WTC11 (cell line): ENCODE measurements around the gene RGS11. TPM values are rescaled to one million over a fixed set of nuclear protein-coding genes. Genes with fewer than 3 reads are reported as not detected.
"Not testable (repeated sequence)": the region's sequence is repeated elsewhere in the genome, so short reads cannot be mapped to it uniquely, and the experiment has no call there.

Experiments
- ATAC-seq: fragments of 200-7000 bp; cut with Tn5 transposase; 2 replicates; pipeline ENCODE4 v1.10.0; 2021; ENCODE audit warnings: mild to moderate bottlenecking, moderate library complexity
- CTCF ChIA-PET: fragments of 300-600 bp; sonication (Branson Sonifier 250); formaldehyde crosslinking; loops from one replicate; lab custom pipeline; 2021; ENCODE audit warnings: antibody characterized with exemption; lab: Charles Lee
- POLR2A ChIA-PET: fragments of 350-600 bp; sonication (Branson Sonifier 250); formaldehyde crosslinking; loops from one replicate; lab custom pipeline; 2021; ENCODE audit warnings: antibody characterized with exemption; lab: Charles Lee
- DNase-seq: peaks from one replicate; pipeline ENCODE4 v3.0.0; 2021; ENCODE audit warnings: low spot score
- H3K27ac Mint-ChIP-seq: 2 replicates; pipeline ENCODE4 v1.8.0; 2021; ENCODE audit warnings: mixed read lengths
- H3K27me3 Mint-ChIP-seq: 2 replicates; pipeline ENCODE4 v1.8.0; 2021; ENCODE audit warnings: low read depth, mild to moderate bottlenecking, moderate library complexity, mixed read lengths
- H3K36me3 Mint-ChIP-seq: 2 replicates; pipeline ENCODE4 v1.8.0; 2021; ENCODE audit warnings: mixed read lengths
- H3K4me1 Mint-ChIP-seq: 2 replicates; pipeline ENCODE4 v1.8.0; 2022; ENCODE audit warnings: mixed read lengths
- H3K4me3 Mint-ChIP-seq: 2 replicates; pipeline ENCODE4 v1.8.0; 2021; ENCODE audit warnings: mild to moderate bottlenecking, moderate library complexity, mixed read lengths
- H3K9me3 Mint-ChIP-seq: 2 replicates; pipeline ENCODE4 v1.8.0; 2021; ENCODE audit warnings: mixed read lengths
- ATF3 ChIP-seq: sonication (generic); formaldehyde crosslinking; conservative IDR thresholded peaks from 2 replicates; pipeline ENCODE4 v1.8.1; 2022; ENCODE audit warnings: mild to moderate bottlenecking, missing genetic modification reagents
- CREB1 ChIP-seq: sonication (generic); formaldehyde crosslinking; IDR thresholded peaks from 2 replicates; pipeline ENCODE4 v1.8.0; 2023; ENCODE audit warnings: mild to moderate bottlenecking, missing genetic modification reagents
- FOXK1 ChIP-seq: sonication (generic); formaldehyde crosslinking; IDR thresholded peaks from 2 replicates; pipeline ENCODE4 v1.8.0; 2022; ENCODE audit warnings: mild to moderate bottlenecking, moderate library complexity, missing genetic modification reagents
- FOXP4 ChIP-seq: sonication (generic); formaldehyde crosslinking; IDR thresholded peaks from 2 replicates; pipeline ENCODE4 v1.8.0; 2022; ENCODE audit warnings: mild to moderate bottlenecking, missing genetic modification reagents
- KAT7 ChIP-seq: sonication (generic); formaldehyde crosslinking; IDR thresholded peaks from 2 replicates; pipeline ENCODE4 v1.8.1; 2023; ENCODE audit warnings: missing genetic modification reagents, mild to moderate bottlenecking, borderline replicate concordance
- MXD4 ChIP-seq: fragments of 250-450 bp; sonication (Bioruptor Pico); IDR thresholded peaks from 2 replicates; pipeline ENCODE4 v1.8.0; 2021; ENCODE audit warnings: mild to moderate bottlenecking, moderate library complexity, borderline replicate concordance
- NFYB ChIP-seq: sonication (generic); formaldehyde crosslinking; conservative IDR thresholded peaks from 2 replicates; pipeline ENCODE4 v1.8.0; 2022; ENCODE audit warnings: low read depth, missing genetic modification reagents
- NR1H2 ChIP-seq: sonication (generic); formaldehyde crosslinking; IDR thresholded peaks from 2 replicates; pipeline ENCODE4 v1.9.0; 2021; ENCODE audit warnings: mild to moderate bottlenecking, moderate library complexity, missing genetic modification reagents
- TEAD1 ChIP-seq: sonication (generic); formaldehyde crosslinking; IDR thresholded peaks from 2 replicates; pipeline ENCODE4 v1.8.0; 2022; ENCODE audit warnings: mild to moderate bottlenecking, missing genetic modification reagents
- ZBTB43 ChIP-seq: sonication (generic); formaldehyde crosslinking; IDR thresholded peaks from 2 replicates; pipeline ENCODE4 v1.8.1; 2023; ENCODE audit warnings: mild to moderate bottlenecking, missing genetic modification reagents
- ZNF121 ChIP-seq: sonication (generic); formaldehyde crosslinking; IDR thresholded peaks from 2 replicates; pipeline ENCODE4 v1.8.0; 2023; ENCODE audit warnings: missing genetic modification reagents
- ZNF671 ChIP-seq: fragments of 250-450 bp; sonication (Bioruptor Pico); IDR thresholded peaks from 2 replicates; pipeline ENCODE4 v1.8.0; 2021; ENCODE audit warnings: mild to moderate bottlenecking
- total RNA-seq: library from RNA; stranded (reverse); gene quantifications from 3 replicates; pipeline ENCODE4 v1.2.3, GENCODE V29; 2021
- TF ChIP-seq, protein P1 (sequence below): sonication (generic); formaldehyde crosslinking; IDR thresholded peaks from 2 replicates; pipeline ENCODE4 v1.8.1; 2023; ENCODE audit warnings: mild to moderate bottlenecking, moderate library complexity, missing genetic modification reagents
- TF ChIP-seq, protein P2 (sequence below): sonication (generic); formaldehyde crosslinking; IDR thresholded peaks from 2 replicates; pipeline ENCODE4 v1.8.0; 2023; ENCODE audit warnings: missing genetic modification reagents, mild to moderate bottlenecking, borderline replicate concordance
- TF ChIP-seq, protein P3 (sequence below): fragments of 250-450 bp; sonication (Bioruptor Pico); IDR thresholded peaks from 2 replicates; pipeline ENCODE4 v1.9.0; 2021; ENCODE audit warnings: mild to moderate bottlenecking

Gene RGS11
- total RNA-seq, 1 experiment from 2014 or later: 1.8 TPM

GRCh38 chr16:259226-259625 lies 16.5 kb downstream of the RGS11 start:
- TF ChIP-seq TEAD1 (CRISPR knock-in tag) (no peak), ATF3 (CRISPR knock-in tag) (no peak)
- H3K36me3 Mint-ChIP-seq: peaks cover 22% of the 10 kb centered on the region
- H3K27me3 Mint-ChIP-seq: no peaks in the 10 kb centered on the region
- peak overlapping the region; percentile 53 for H3K27ac Mint-ChIP-seq
- H3K4me1 Mint-ChIP-seq: no peaks in the 10 kb centered on the region
- no peak for DNase-seq
- CTCF ChIA-PET: no interaction called here
- no peak overlapping the region for H3K4me3 Mint-ChIP-seq
- POLR2A ChIA-PET: no interaction called here
- no peak for ATAC-seq
- H3K9me3 Mint-ChIP-seq: no peaks in the 10 kb centered on the region

DNA sequence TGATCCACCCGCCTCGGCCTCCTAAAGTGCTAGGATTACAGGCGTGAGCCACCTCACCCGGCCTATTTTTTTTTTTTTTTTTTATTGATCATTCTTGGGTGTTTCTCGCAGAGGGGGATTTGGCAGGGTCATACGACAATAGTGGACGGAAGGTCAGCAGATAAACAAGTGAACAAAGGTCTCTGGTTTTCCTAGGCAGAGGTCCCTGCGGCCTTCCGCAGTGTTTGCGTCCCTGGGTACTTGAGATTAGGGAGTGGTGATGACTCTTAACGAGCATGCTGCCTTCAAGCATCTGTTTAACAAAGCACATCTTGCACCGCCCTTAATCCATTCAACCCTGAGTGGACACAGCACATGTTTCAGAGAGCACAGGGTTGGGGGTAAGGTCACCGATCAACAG lies 17.7 kb downstream of the RGS11 start:
- H3K36me3 Mint-ChIP-seq: peaks cover 29% of the 10 kb centered on the region
- H3K9me3 Mint-ChIP-seq, CTCF ChIA-PET, H3K27ac Mint-ChIP-seq, DNase-seq, ATAC-seq, H3K27me3 Mint-ChIP-seq, H3K4me1 Mint-ChIP-seq, H3K4me3 Mint-ChIP-seq, POLR2A ChIA-PET: not testable (repeated sequence)

DNA sequence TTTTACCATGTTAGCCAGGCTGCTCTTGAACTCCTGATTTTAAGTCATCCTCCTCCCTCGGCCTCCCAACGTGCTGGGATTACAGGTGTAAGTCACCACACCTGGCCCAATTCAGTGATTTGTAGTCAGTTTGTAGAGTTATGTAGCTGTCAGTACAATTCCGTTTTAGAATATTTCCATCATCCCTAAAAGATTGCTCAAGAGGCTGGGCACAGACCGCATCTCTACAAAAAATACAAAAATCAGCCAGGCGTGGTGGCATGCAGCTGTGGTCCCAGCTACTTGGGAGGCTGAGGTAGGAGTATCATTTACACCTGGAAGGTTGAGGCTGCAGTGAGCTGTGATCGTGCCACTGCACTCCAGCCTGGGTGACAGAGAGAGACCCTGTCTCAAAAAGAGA lies 20.6 kb downstream of the RGS11 start:
- no peak for ATAC-seq
- Mint-ChIP-seq H3K27me3 (no peaks in the 10 kb centered on the region), H3K36me3 (peaks cover 33% of the 10 kb centered on the region), H3K4me3 (no peak overlapping the region), H3K4me1 (no peaks in the 10 kb centered on the region), H3K27ac (no peak overlapping the region), H3K9me3 (no peaks in the 10 kb centered on the region)
- DNase-seq: no peak
- CTCF ChIA-PET: no interaction called here
- POLR2A ChIA-PET: no interaction called here
- TF ChIP-seq ZBTB43 (CRISPR knock-in tag) (no peak), ATF3 (CRISPR knock-in tag) (no peak), NFYB (CRISPR knock-in tag) (no peak), FOXK1 (no peak), MXD4 (CRISPR knock-in tag) (no peak), ZNF671 (CRISPR knock-in tag) (no peak), FOXP4 (CRISPR knock-in tag) (no peak), NR1H2 (no peak), CREB1 (no peak), KAT7 (no peak), ZNF121 (no peak)
- TF ChIP-seq, protein P1, sequence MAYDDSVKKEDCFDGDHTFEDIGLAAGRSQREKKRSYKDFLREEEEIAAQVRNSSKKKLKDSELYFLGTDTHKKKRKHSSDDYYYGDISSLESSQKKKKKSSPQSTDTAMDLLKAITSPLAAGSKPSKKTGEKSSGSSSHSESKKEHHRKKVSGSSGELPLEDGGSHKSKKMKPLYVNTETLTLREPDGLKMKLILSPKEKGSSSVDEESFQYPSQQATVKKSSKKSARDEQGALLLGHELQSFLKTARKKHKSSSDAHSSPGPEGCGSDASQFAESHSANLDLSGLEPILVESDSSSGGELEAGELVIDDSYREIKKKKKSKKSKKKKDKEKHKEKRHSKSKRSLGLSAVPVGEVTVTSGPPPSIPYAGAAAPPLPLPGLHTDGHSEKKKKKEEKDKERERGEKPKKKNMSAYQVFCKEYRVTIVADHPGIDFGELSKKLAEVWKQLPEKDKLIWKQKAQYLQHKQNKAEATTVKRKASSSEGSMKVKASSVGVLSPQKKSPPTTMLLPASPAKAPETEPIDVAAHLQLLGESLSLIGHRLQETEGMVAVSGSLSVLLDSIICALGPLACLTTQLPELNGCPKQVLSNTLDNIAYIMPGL (CRISPR knock-in tag): no peak
- TF ChIP-seq, protein P2, sequence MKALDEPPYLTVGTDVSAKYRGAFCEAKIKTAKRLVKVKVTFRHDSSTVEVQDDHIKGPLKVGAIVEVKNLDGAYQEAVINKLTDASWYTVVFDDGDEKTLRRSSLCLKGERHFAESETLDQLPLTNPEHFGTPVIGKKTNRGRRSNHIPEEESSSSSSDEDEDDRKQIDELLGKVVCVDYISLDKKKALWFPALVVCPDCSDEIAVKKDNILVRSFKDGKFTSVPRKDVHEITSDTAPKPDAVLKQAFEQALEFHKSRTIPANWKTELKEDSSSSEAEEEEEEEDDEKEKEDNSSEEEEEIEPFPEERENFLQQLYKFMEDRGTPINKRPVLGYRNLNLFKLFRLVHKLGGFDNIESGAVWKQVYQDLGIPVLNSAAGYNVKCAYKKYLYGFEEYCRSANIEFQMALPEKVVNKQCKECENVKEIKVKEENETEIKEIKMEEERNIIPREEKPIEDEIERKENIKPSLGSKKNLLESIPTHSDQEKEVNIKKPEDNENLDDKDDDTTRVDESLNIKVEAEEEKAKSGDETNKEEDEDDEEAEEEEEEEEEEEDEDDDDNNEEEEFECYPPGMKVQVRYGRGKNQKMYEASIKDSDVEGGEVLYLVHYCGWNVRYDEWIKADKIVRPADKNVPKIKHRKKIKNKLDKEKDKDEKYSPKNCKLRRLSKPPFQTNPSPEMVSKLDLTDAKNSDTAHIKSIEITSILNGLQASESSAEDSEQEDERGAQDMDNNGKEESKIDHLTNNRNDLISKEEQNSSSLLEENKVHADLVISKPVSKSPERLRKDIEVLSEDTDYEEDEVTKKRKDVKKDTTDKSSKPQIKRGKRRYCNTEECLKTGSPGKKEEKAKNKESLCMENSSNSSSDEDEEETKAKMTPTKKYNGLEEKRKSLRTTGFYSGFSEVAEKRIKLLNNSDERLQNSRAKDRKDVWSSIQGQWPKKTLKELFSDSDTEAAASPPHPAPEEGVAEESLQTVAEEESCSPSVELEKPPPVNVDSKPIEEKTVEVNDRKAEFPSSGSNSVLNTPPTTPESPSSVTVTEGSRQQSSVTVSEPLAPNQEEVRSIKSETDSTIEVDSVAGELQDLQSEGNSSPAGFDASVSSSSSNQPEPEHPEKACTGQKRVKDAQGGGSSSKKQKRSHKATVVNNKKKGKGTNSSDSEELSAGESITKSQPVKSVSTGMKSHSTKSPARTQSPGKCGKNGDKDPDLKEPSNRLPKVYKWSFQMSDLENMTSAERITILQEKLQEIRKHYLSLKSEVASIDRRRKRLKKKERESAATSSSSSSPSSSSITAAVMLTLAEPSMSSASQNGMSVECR (CRISPR knock-in tag): no peak
- TF ChIP-seq, protein P3, sequence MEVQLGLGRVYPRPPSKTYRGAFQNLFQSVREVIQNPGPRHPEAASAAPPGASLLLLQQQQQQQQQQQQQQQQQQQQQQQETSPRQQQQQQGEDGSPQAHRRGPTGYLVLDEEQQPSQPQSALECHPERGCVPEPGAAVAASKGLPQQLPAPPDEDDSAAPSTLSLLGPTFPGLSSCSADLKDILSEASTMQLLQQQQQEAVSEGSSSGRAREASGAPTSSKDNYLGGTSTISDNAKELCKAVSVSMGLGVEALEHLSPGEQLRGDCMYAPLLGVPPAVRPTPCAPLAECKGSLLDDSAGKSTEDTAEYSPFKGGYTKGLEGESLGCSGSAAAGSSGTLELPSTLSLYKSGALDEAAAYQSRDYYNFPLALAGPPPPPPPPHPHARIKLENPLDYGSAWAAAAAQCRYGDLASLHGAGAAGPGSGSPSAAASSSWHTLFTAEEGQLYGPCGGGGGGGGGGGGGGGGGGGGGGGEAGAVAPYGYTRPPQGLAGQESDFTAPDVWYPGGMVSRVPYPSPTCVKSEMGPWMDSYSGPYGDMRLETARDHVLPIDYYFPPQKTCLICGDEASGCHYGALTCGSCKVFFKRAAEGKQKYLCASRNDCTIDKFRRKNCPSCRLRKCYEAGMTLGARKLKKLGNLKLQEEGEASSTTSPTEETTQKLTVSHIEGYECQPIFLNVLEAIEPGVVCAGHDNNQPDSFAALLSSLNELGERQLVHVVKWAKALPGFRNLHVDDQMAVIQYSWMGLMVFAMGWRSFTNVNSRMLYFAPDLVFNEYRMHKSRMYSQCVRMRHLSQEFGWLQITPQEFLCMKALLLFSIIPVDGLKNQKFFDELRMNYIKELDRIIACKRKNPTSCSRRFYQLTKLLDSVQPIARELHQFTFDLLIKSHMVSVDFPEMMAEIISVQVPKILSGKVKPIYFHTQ (CRISPR knock-in tag): no peak
